HepG2 (cell line): ENCODE measurements around the gene KIAA0930. TPM values are rescaled to one million over a fixed set of nuclear protein-coding genes. Genes with fewer than 3 reads are reported as not detected.
A peak's percentile ranks its signal among the peaks of the same experiment; 100 is the strongest.

ENCODE experiments used
- BORCS8-MEF2B ChIP-seq: sonication (generic); formaldehyde crosslinking; IDR thresholded peaks from 2 replicates; pipeline ENCODE4 v1.8.0; 2022; ENCODE audit warnings: mild to moderate bottlenecking, missing genetic modification reagents
- GLI4 ChIP-seq: sonication (generic); formaldehyde crosslinking; IDR thresholded peaks from 2 replicates; pipeline ENCODE4 v1.5.1; 2020; ENCODE audit warnings: missing genetic modification reagents, mild to moderate bottlenecking, moderate library complexity, borderline replicate concordance
- NFE2L2 ChIP-seq: fragments of 150-350 bp; IDR thresholded peaks from 2 replicates; pipeline ENCODE4 v1.6.1; 2014; ENCODE audit warnings: low read length
- PRDM15 ChIP-seq: sonication (generic); formaldehyde crosslinking; IDR thresholded peaks from 2 replicates; pipeline ENCODE4 v1.4.0; 2020; ENCODE audit warnings: missing genetic modification reagents
- RFXAP ChIP-seq: sonication (generic); formaldehyde crosslinking; IDR thresholded peaks from 2 replicates; pipeline ENCODE4 v1.4.0; 2020; ENCODE audit warnings: missing genetic modification reagents, borderline replicate concordance
- ZNF205 ChIP-seq: IDR thresholded peaks from 2 replicates; pipeline ENCODE4 v1.6.1; 2018; ENCODE audit warnings: missing biosample characterization, missing genetic modification reagents
- ZNF225 ChIP-seq: sonication (generic); formaldehyde crosslinking; IDR thresholded peaks from 2 replicates; pipeline ENCODE4 v1.4.0; 2020; ENCODE audit warnings: mild to moderate bottlenecking, missing genetic modification reagents
- ZNF280D ChIP-seq: sonication (generic); formaldehyde crosslinking; IDR thresholded peaks from 2 replicates; pipeline ENCODE4 v1.5.1; 2020; ENCODE audit warnings: mild to moderate bottlenecking, missing genetic modification reagents
- ZNF670 ChIP-seq: sonication (generic); formaldehyde crosslinking; IDR thresholded peaks from 2 replicates; pipeline ENCODE4 v1.8.0; 2022; ENCODE audit warnings: mild to moderate bottlenecking, missing genetic modification reagents, borderline replicate concordance
- polyA plus RNA-seq, 8 experiments: library from polyadenylated mRNA; depleted of rRNA in 3 of 8; stranded (reverse) in 7 of 8; unstranded in 1 of 8; fragments of >200 nt; fragmentation: Illumina TruSeq in 4 of 8; extraction: Trizol in 4 of 8; gene quantifications; 2 replicates each; pipeline versions ENCODE4 v1.2.1 to v1.2.3, GENCODE V29; 2011 to 2016; ENCODE audit warnings: low read depth in 4 of 8, missing spikeins in 1 of 8, mixed read lengths in 1 of 8; ENCODE audit not compliant: insufficient read depth in 1 of 8
- total RNA-seq, 5 experiments: library from RNA; depleted of rRNA; stranded (reverse); fragments of >200 nt; fragmentation: Illumina TruSeq; extraction: Trizol; gene quantifications; 2 replicates each; pipeline ENCODE4 v1.2.3, GENCODE V29; 2016; ENCODE audit warnings: low read depth in 1 of 5
- TF ChIP-seq, protein P1 (sequence below): sonication (generic); formaldehyde crosslinking; IDR thresholded peaks from 2 replicates; pipeline ENCODE4 v1.4.0; 2020; ENCODE audit warnings: low read depth, missing genetic modification reagents
- TF ChIP-seq, protein P2 (sequence below): sonication (generic); formaldehyde crosslinking; IDR thresholded peaks from 2 replicates; pipeline ENCODE4; 2020; ENCODE audit warnings: missing genetic modification reagents, mild to moderate bottlenecking, borderline replicate concordance
- TF ChIP-seq, protein P3 (sequence below): sonication (generic); formaldehyde crosslinking; IDR thresholded peaks from 2 replicates; pipeline ENCODE4 v1.5.0; 2020; ENCODE audit warnings: missing genetic modification reagents

Gene KIAA0930
- total and polyA plus RNA-seq, 2 of the 13 experiments (the other 11 are each of a cell fraction or from before 2014, with no cell fraction given): 27.0 to 38.2 TPM

- TF ChIP-seq, protein P1, sequence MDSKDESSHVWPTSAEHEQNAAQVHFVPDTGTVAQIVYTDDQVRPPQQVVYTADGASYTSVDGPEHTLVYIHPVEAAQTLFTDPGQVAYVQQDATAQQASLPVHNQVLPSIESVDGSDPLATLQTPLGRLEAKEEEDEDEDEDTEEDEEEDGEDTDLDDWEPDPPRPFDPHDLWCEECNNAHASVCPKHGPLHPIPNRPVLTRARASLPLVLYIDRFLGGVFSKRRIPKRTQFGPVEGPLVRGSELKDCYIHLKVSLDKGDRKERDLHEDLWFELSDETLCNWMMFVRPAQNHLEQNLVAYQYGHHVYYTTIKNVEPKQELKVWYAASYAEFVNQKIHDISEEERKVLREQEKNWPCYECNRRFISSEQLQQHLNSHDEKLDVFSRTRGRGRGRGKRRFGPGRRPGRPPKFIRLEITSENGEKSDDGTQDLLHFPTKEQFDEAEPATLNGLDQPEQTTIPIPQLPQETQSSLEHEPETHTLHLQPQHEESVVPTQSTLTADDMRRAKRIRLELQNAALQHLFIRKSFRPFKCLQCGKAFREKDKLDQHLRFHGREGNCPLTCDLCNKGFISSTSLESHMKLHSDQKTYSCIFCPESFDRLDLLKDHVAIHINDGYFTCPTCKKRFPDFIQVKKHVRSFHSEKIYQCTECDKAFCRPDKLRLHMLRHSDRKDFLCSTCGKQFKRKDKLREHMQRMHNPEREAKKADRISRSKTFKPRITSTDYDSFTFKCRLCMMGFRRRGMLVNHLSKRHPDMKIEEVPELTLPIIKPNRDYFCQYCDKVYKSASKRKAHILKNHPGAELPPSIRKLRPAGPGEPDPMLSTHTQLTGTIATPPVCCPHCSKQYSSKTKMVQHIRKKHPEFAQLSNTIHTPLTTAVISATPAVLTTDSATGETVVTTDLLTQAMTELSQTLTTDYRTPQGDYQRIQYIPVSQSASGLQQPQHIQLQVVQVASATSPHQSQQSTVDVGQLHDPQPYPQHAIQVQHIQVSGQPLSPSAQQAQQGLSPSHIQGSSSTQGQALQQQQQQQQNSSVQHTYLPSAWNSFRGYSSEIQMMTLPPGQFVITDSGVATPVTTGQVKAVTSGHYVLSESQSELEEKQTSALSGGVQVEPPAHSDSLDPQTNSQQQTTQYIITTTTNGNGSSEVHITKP (CRISPR knock-in tag): no peak
- no peak for TF ChIP-seq ZNF670 (CRISPR knock-in tag)
- no peak; the same call in 1 of the 2 replicates for TF ChIP-seq ZNF280D (CRISPR knock-in tag)
- TF ChIP-seq, protein P2, sequence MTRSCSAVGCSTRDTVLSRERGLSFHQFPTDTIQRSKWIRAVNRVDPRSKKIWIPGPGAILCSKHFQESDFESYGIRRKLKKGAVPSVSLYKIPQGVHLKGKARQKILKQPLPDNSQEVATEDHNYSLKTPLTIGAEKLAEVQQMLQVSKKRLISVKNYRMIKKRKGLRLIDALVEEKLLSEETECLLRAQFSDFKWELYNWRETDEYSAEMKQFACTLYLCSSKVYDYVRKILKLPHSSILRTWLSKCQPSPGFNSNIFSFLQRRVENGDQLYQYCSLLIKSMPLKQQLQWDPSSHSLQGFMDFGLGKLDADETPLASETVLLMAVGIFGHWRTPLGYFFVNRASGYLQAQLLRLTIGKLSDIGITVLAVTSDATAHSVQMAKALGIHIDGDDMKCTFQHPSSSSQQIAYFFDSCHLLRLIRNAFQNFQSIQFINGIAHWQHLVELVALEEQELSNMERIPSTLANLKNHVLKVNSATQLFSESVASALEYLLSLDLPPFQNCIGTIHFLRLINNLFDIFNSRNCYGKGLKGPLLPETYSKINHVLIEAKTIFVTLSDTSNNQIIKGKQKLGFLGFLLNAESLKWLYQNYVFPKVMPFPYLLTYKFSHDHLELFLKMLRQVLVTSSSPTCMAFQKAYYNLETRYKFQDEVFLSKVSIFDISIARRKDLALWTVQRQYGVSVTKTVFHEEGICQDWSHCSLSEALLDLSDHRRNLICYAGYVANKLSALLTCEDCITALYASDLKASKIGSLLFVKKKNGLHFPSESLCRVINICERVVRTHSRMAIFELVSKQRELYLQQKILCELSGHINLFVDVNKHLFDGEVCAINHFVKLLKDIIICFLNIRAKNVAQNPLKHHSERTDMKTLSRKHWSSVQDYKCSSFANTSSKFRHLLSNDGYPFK: no peak
- TF ChIP-seq ZNF205 (CRISPR knock-in tag): no peak
- TF ChIP-seq GLI4 (CRISPR knock-in tag): no peak
- TF ChIP-seq NFE2L2: 0 out of 2 replicates have a peak, but pooled peaks have one; percentile 4
- no peak for TF ChIP-seq BORCS8-MEF2B (CRISPR knock-in tag)
- no peak for TF ChIP-seq ZNF225 (CRISPR knock-in tag)
- TF ChIP-seq PRDM15 (CRISPR knock-in tag): peak; percentile 86
- no peak for TF ChIP-seq RFXAP (CRISPR knock-in tag)
- TF ChIP-seq, protein P3, sequence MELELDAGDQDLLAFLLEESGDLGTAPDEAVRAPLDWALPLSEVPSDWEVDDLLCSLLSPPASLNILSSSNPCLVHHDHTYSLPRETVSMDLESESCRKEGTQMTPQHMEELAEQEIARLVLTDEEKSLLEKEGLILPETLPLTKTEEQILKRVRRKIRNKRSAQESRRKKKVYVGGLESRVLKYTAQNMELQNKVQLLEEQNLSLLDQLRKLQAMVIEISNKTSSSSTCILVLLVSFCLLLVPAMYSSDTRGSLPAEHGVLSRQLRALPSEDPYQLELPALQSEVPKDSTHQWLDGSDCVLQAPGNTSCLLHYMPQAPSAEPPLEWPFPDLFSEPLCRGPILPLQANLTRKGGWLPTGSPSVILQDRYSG (CRISPR knock-in tag): no peak
Observed at GRCh38 chr22:45246060-45246985, 5.6 kb upstream of the KIAA0930 start (continued).
